Keratinocyte (primary cell): ENCODE results near the gene NLGN4Y. TPM values are rescaled to one million over a fixed set of nuclear protein-coding genes. Genes with fewer than 3 reads are reported as not detected.

Experiments
- DNase-seq: peaks from one replicate; pipeline ENCODE4 v3.0.0-alpha.2; 2011; ENCODE audit warnings: low read depth, missing footprints, low spot score
- FAIRE-seq: peaks from 2 replicates; lab custom pipeline; 2011; peaks lifted over from hg19 to GRCh38; lab: Jason Lieb, UNC
- H2AFZ ChIP-seq: 2 replicates; pipeline ENCODE4 v1.6.0; 2012; ENCODE audit warnings: low read length, control low read depth, inconsistent platforms; ENCODE audit not compliant: control insufficient read depth
- H3K27ac ChIP-seq: 2 replicates; pipeline ENCODE4 v1.5.1; 2011; ENCODE audit warnings: low read length; ENCODE audit not compliant: control insufficient read depth, insufficient read depth
- H3K27me3 ChIP-seq: 3 replicates; pipeline ENCODE4 v1.6.0; 2011; ENCODE audit warnings: low read length; ENCODE audit not compliant: control insufficient read depth, insufficient read depth; ENCODE audit errors: extremely low read depth
- H3K36me3 ChIP-seq, 2 experiments: 2 replicates in 1 of 2; 3 replicates in 1 of 2; pipeline ENCODE4 v1.5.1; 2011; ENCODE audit warnings: low read length in 2 of 2, mild to moderate bottlenecking in 1 of 2; ENCODE audit not compliant: control insufficient read depth in 2 of 2, insufficient read depth in 2 of 2; ENCODE audit errors: extremely low read depth in 1 of 2
- H3K4me1 ChIP-seq: 3 replicates; pipeline ENCODE4 v1.5.1; 2011; ENCODE audit warnings: low read length; ENCODE audit not compliant: control insufficient read depth, insufficient read depth; ENCODE audit errors: extremely low read depth
- H3K4me2 ChIP-seq: 3 replicates; pipeline ENCODE4 v1.6.0; 2011; ENCODE audit warnings: low read depth, low read length; ENCODE audit not compliant: control insufficient read depth, insufficient read depth; ENCODE audit errors: extremely low read depth
- H3K4me3 ChIP-seq, 3 experiments: fragments of 200-600 bp in 1 of 3; sonication (generic) in 1 of 3; 2 replicates in 2 of 3; 3 replicates in 1 of 3; pipeline ENCODE4 v1.5.1; 2011 to 2016; ENCODE audit warnings: low read length in 3 of 3, mild to moderate bottlenecking in 3 of 3, control low read depth in 2 of 3, inconsistent platforms in 1 of 3, low read depth in 1 of 3, mixed read lengths in 1 of 3, mixed run types in 1 of 3, moderate library complexity in 1 of 3; ENCODE audit not compliant: control insufficient read depth in 2 of 3, insufficient read depth in 2 of 3; ENCODE audit errors: extremely low read depth in 1 of 3
- H3K79me2 ChIP-seq: 2 replicates; pipeline ENCODE4 v1.6.0; 2012; ENCODE audit warnings: low read length; ENCODE audit not compliant: control insufficient read depth, insufficient read depth
- H3K9ac ChIP-seq: 3 replicates; pipeline ENCODE4 v1.6.0; 2011; ENCODE audit warnings: low read length; ENCODE audit not compliant: control insufficient read depth, insufficient read depth; ENCODE audit errors: extremely low read depth
- H3K9me1 ChIP-seq: 3 replicates; pipeline ENCODE4 v1.6.0; 2011; ENCODE audit warnings: low read length; ENCODE audit not compliant: control insufficient read depth, insufficient read depth; ENCODE audit errors: extremely low read depth
- H3K9me3 ChIP-seq: 2 replicates; pipeline ENCODE4 v1.5.1; 2012; ENCODE audit warnings: low read depth, low read length; ENCODE audit not compliant: control insufficient read depth
- H4K20me1 ChIP-seq: 3 replicates; pipeline ENCODE4 v1.6.0; 2011; ENCODE audit warnings: low read length; ENCODE audit not compliant: control insufficient read depth, insufficient read depth; ENCODE audit errors: extremely low read depth
- CTCF ChIP-seq, 3 experiments: IDR thresholded peaks in 1 of 3; conservative IDR thresholded peaks in 1 of 3; optimal IDR thresholded peaks in 1 of 3; 2 replicates in 2 of 3; 3 replicates in 1 of 3; pipeline versions ENCODE3 to v1.5.1; 2011; ENCODE audit warnings: low read length in 3 of 3, mild to moderate bottlenecking in 3 of 3, moderate library complexity in 2 of 3, control low read depth in 1 of 3, inconsistent platforms in 1 of 3; ENCODE audit not compliant: insufficient read depth in 2 of 3; ENCODE audit errors: extremely low read depth in 1 of 3
- EZH2 ChIP-seq: IDR thresholded peaks from one replicate; pipeline ENCODE4 v1.6.1; 2012; ENCODE audit warnings: inconsistent platforms, mild to moderate bottlenecking, low read length, moderate library complexity
- dilution Hi-C: fragments of 300-500 bp; cut with MboI; formaldehyde crosslinking; loops from one replicate; pipeline ENCODE4 v1.7.0; 2020; ENCODE audit warnings: low sequenced_read_pairs; ENCODE audit not compliant: extremely low pct_ligation_motif_present
- polyA plus RNA-seq, 5 experiments: library from polyadenylated mRNA; depleted of rRNA in 3 of 5; stranded (reverse) in 3 of 5; stranded (forward) in 1 of 5; unstranded in 1 of 5; fragments of >200 nt; gene quantifications; 1 replicate in 1 of 5; 2 replicates in 3 of 5; 3 replicates in 1 of 5; pipeline versions ENCODE4 v1.2.1 to v1.2.3, GENCODE V29; 2011 to 2012; ENCODE audit warnings: missing spikeins in 2 of 5, low read depth in 1 of 5, low replicate concordance in 1 of 5

The NLGN4Y gene
- polyA plus RNA-seq, 1 donor (not counting 4 experiments of a cell fraction or from before 2014, with no cell fraction given), result not detected

GRCh38 chrY:14628208-14628607 lies 103.9 kb downstream of the NLGN4Y start:
- DNase-seq (no peak), FAIRE-seq (no peak)
- Histone ChIP-seq H3K4me2 (no peak overlapping the region), H3K9ac (no peak overlapping the region), H3K36me3 (no peaks in the 10 kb centered on the region), H3K27ac (no peak overlapping the region), H3K4me3 (no peak overlapping the region), H2AFZ (no peak overlapping the region), H3K79me2 (no peaks in the 10 kb centered on the region), H3K9me3 (no peaks in the 10 kb centered on the region), H3K9me1 (no peaks in the 10 kb centered on the region), H3K27me3 (no peaks in the 10 kb centered on the region), H4K20me1 (no peaks in the 10 kb centered on the region), H3K4me1 (no peaks in the 10 kb centered on the region)
- TF ChIP-seq CTCF (optimal IDR thresholded peaks at IDR 0.05 in 1 of 3, IDR thresholded peaks at IDR 0.05 in 1 of 3, conservative IDR thresholded peaks at IDR 0.05 in 1 of 3; ENCODE audit: extremely low read depth in 1 of 3, insufficient read depth in 2 of 3, low read length in 3 of 3) (no peak), EZH2 (no peak)
- dilution Hi-C loops, result no loop called here

GRCh38 chrY:14631676-14632075 lies 107.3 kb downstream of the NLGN4Y start:
- H2AFZ ChIP-seq, result no peak overlapping the region
- H3K9me3 ChIP-seq, result no peaks in the 10 kb centered on the region
- dilution Hi-C loops, result no loop called here
- no peaks in the 10 kb centered on the region for H3K4me1 ChIP-seq
- H3K27me3 ChIP-seq, result no peaks in the 10 kb centered on the region
- no peaks in the 10 kb centered on the region for H3K79me2 ChIP-seq
- no peak for FAIRE-seq
- H4K20me1 ChIP-seq, result no peaks in the 10 kb centered on the region
- H3K4me3 ChIP-seq, result no peak overlapping the region
- H3K27ac ChIP-seq, result no peak overlapping the region
- H3K4me2 ChIP-seq, result no peak overlapping the region
- TF ChIP-seq EZH2 (no peak), CTCF (optimal IDR thresholded peaks at IDR 0.05 in 1 of 3, IDR thresholded peaks at IDR 0.05 in 1 of 3, conservative IDR thresholded peaks at IDR 0.05 in 1 of 3; ENCODE audit: extremely low read depth in 1 of 3, insufficient read depth in 2 of 3, low read length in 3 of 3) (no peak)
- H3K36me3 ChIP-seq, result no peaks in the 10 kb centered on the region
- DNase-seq, result no peak
- no peak overlapping the region for H3K9ac ChIP-seq
- H3K9me1 ChIP-seq, result no peaks in the 10 kb centered on the region
